HEK293 (cell line): ENCODE data around the gene FIGNL2.

Source experiments
- CTCF ChIP-seq: fragments of 450-650 bp; formaldehyde crosslinking; IDR thresholded peaks from 2 replicates; pipeline ENCODE4 v1.5.1; 2016; ENCODE audit warnings: missing biosample characterization, missing genetic modification characterization
- HOXD13 ChIP-seq: sonication (generic); formaldehyde crosslinking; IDR thresholded peaks from 2 replicates; pipeline ENCODE4 v1.8.0; 2022; ENCODE audit warnings: missing genetic modification reagents, borderline replicate concordance
- PRDM10 ChIP-seq: fragments of 450-650 bp; formaldehyde crosslinking; IDR thresholded peaks from 2 replicates; pipeline ENCODE4 v1.5.1; 2016; ENCODE audit warnings: missing biosample characterization, missing genetic modification characterization
- REST ChIP-seq: fragments of 450-650 bp; formaldehyde crosslinking; IDR thresholded peaks from 2 replicates; pipeline ENCODE4 v1.5.1; 2016; ENCODE audit warnings: missing biosample characterization, missing genetic modification characterization
- SP2 ChIP-seq: fragments of 450-650 bp; formaldehyde crosslinking; IDR thresholded peaks from 2 replicates; pipeline ENCODE4 v1.5.1; 2016; ENCODE audit warnings: missing biosample characterization, missing genetic modification characterization
- YY1 ChIP-seq: fragments of 450-650 bp; formaldehyde crosslinking; IDR thresholded peaks from 2 replicates; pipeline ENCODE4 v1.5.1; 2018; ENCODE audit warnings: missing biosample characterization, missing genetic modification characterization
- ZNF324 ChIP-seq: fragments of 450-650 bp; formaldehyde crosslinking; IDR thresholded peaks from 2 replicates; pipeline ENCODE4 v1.5.1; 2016; ENCODE audit warnings: missing biosample characterization, missing genetic modification characterization
- ZNF548 ChIP-seq: fragments of 450-650 bp; formaldehyde crosslinking; IDR thresholded peaks from 2 replicates; pipeline ENCODE4 v1.5.1; 2016; ENCODE audit warnings: missing biosample characterization, missing genetic modification characterization
- ZNF560 ChIP-seq: fragments of 450-650 bp; formaldehyde crosslinking; IDR thresholded peaks from 2 replicates; pipeline ENCODE4 v1.5.1; 2017; ENCODE audit warnings: missing biosample characterization, missing genetic modification characterization, borderline replicate concordance
- ZNF610 ChIP-seq: fragments of 450-650 bp; formaldehyde crosslinking; IDR thresholded peaks from 2 replicates; pipeline ENCODE4 v1.5.1; 2016; ENCODE audit warnings: missing biosample characterization, missing genetic modification characterization, borderline replicate concordance

- TF ChIP-seq CTCF (no peak), ZNF548 (no peak), ZNF610 (no peak), PRDM10 (no peak), SP2 (tag by site-specific recombination) (no peak), ZNF560 (tag by site-specific recombination) (no peak), YY1 (tag by site-specific recombination) (no peak), ZNF324 (no peak), REST (no peak), HOXD13 (CRISPR knock-in tag) (no peak)
These were observed 11.7 kb downstream of the FIGNL2 start for GRCh38 chr12:51836827-51837173.
